ENCODE results near the gene ISX. TPM values are rescaled to one million over a fixed set of nuclear protein-coding genes. Genes with fewer than 3 reads are reported as not detected.

ISX gene
- total and polyA plus RNA-seq, 11 donors = not detected

GRCh38 chr22:35133702-35134380 is 67.9 kb downstream of the ISX start:
- 68 to 73% (median 71%) methylated on average over 14 of the region's 14 CpGs for WGBS, 4 donors
- Histone ChIP-seq H3K4me3 (no peak overlapping the region), H3K36me3 (no peaks in the 10 kb centered on the region), H3K9me3 (no peaks in the 10 kb centered on the region), H3K27me3 (peaks cover 0 to 26% (median 0%) of the 10 kb centered on the region in 9 donors), H3K27ac (no peak overlapping the region), H3K4me1 (peaks cover 0 to 6% (median 0%) of the 10 kb centered on the region in 12 donors)
- ATAC-seq = peak in 1 of 4 donors; percentile 13
- DNase-seq = no peak
- intact Hi-C loops (cut with DNase I) = no loop called here
- no peak for TF ChIP-seq CTCF (IDR thresholded peaks at IDR 0.05)
- TF ChIP-seq POLR2A (IDR thresholded peaks at IDR 0.05) = no peak

- DNase-seq (no peak), ATAC-seq (peak in 1 of 4 donors; percentile 26)
- no peaks in the 10 kb centered on the region for H3K36me3 ChIP-seq
- TF ChIP-seq CTCF (IDR thresholded peaks at IDR 0.05) = no peak
- TF ChIP-seq POLR2A (IDR thresholded peaks at IDR 0.05) = no peak
- H3K27me3 ChIP-seq = peaks cover 0 to 26% (median 0%) of the 10 kb centered on the region in 9 donors
- intact Hi-C loops (cut with DNase I) = no loop called here
- no peak overlapping the region for H3K27ac ChIP-seq
- no peaks in the 10 kb centered on the region for H3K9me3 ChIP-seq
- H3K4me1 ChIP-seq = peaks cover 0 to 6% (median 0%) of the 10 kb centered on the region in 12 donors
- 11 to 22% (median 15%) methylated on average over 8 of the region's 8 CpGs for WGBS, 4 donors
- H3K4me3 ChIP-seq = no peak overlapping the region
These were observed 68.7 kb downstream of the ISX start for GRCh38 chr22:35134637-35135036.

GRCh38 chr22:35135165-35135564 is 69.2 kb downstream of the ISX start:
- TF ChIP-seq POLR2A (IDR thresholded peaks at IDR 0.05) (no peak), CTCF (IDR thresholded peaks at IDR 0.05) (no peak)
- no peak overlapping the region for H3K27ac ChIP-seq
- no peaks in the 10 kb centered on the region for H3K36me3 ChIP-seq
- 31 to 48% (median 41%) methylated on average over 5 of the region's 5 CpGs for WGBS, 4 donors
- intact Hi-C loops (cut with DNase I) = no loop called here
- DNase-seq = no peak
- H3K4me3 ChIP-seq = no peak overlapping the region
- ATAC-seq = peak in 1 of 4 donors; percentile 7
- H3K9me3 ChIP-seq = no peaks in the 10 kb centered on the region
- peaks cover 0 to 6% (median 0%) of the 10 kb centered on the region in 12 donors for H3K4me1 ChIP-seq
- H3K27me3 ChIP-seq = peaks cover 0 to 26% (median 0%) of the 10 kb centered on the region in 9 donors

Other genes with a start within 250 kb of the ISX start
- gene HMGXB4, start 191.3 kb downstream of the ISX start, total RNA-seq = 10 to 100 TPM in 4 of 9 donors, 1 to 10 TPM in 5; 6.3 to 14.2 (median 9.7) TPM
- gene HMGXB4, start 191.3 kb downstream of the ISX start, polyA plus RNA-seq = 1 to 10 TPM; 5.6 to 7.9 TPM
- gene TOM1, start 233.7 kb downstream of the ISX start, total RNA-seq = 100 to 1,000 TPM in 2 of 9 donors, 10 to 100 TPM in 7; 46.8 to 362 (median 56.8) TPM
- 10 to 100 TPM; 48.6 to 80.6 TPM for gene TOM1, start 233.7 kb downstream of the ISX start, polyA plus RNA-seq